HL-60/S4 treated with phorbol 12-myristate 13-acetate at 8.2 ng/mL for 4 days and 3 days (cell line): ENCODE measurements around the gene ERFE.

Source experiments
- in situ Hi-C: fragments of 300-500 bp; cut with MboI; formaldehyde crosslinking; loops from 2 replicates; pipeline ENCODE4 v1.15.0; 2022; ENCODE audit warnings: low sequenced_read_pairs

Gene ERFE

DNA sequence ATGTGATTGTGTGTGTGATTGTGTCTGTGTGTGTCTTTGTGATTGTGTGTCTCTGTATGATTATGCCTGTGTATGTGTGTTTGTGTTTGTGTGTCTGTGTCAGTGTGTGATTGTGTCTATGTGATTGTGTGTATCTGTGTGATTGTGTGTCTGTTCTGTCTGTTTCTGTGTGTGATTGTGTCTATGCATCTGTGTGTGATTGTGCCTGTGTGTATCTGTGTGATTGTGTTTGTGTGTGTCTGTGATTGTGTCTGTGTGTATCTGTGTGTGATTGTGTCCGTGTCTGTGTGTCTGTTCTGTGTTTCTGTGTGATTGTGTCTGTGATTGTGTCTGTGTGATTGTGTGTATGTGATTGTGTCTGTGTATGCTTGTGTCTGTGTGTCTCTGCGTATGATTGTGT lies 32.4 kb upstream of the ERFE start:
- in situ Hi-C loops: no loop called here

DNA sequence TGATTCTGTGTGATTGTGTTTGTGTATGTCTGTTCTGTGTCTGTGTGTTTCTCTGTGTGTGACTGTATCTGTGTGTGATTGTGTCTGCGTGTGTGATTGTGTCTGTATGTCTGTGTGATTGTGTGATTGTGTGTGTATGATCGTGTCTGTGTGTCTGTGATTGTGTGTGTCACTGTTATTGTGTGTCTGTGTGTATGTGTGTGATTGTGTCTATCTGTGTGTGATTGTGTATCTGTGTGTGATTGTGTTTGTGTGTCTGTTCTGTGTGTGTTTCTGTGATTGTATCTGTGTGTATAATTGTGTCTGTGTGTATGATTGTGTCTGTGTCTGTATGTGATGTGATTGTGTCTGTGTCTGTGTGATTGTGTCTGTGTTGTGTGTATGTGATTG lies 32.0 kb upstream of the ERFE start:
- in situ Hi-C loops: no loop called here

- in situ Hi-C loops: no loop called here
These were observed 31.4 kb upstream of the ERFE start for GRCh38 chr2:238127165-238128060.

- in situ Hi-C loops: no loop called here
These were observed 30.7 kb upstream of the ERFE start for GRCh38 chr2:238128061-238128440.

DNA sequence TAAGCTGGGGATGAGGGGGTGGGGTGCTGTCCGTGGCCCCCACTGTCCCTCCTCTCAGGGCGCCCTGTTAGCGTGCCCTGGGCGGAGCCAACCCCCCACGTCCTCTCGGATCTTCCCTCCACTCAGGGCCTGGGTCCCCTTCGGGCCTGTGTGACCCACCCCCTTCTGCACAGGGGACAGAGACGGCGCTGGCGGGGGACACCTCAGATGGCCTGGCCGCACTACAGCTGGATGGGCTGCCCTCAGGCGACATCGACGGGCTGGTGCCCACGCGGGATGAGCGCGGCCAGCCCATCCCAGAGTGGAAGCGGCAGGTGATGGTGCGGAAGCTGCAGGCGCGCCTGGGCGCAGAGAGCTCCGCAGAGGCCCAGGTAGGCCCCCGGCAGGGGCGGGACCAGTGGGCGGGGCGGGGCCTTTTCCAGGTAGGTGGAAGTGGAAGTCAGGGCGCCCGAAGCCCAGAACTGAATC lies 30.2 kb upstream of the ERFE start:
- in situ Hi-C loops: no loop called here

DNA sequence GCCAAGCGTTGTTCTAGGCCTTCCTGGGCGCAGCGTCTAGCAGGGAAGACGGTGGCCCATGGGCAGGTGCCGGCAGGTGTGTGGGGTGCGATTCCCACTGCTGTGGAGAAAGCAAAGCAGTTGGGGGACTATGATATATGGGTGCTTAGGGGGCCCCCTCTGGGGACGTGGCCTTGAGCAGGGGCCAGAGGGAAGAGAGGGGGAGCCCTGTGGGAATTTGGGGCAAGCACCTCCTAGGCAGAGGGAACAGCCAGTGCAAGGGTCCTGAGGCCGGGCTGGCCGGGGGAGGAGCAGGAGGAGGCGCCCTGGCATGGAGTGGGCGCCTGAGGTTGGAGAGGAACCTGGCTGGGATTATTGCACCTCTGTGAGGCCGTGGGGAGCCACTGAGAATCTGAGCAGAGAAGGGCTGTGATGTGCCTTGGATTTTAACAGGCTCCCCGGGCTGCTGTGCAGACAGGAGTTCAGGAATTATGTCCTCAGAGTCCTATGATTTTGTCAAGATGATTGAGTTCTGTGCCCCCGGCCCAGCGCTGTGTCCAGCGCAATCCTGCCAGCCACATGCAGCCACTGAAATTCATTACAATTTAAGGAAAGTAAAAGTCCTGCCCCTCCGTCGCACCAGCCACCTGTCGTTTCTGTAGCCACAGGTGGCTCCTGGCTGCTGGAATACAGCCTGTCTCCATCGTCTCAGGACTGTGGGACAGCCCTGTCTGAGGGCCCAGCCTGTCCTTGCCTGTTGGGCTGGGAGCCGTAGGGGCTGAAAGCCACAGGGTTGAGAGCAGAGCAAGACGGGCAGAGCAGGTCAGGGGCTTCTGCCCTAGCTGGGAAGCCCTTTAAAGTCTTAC lies 29.4 kb upstream of the ERFE start:
- in situ Hi-C loops: no loop called here

DNA sequence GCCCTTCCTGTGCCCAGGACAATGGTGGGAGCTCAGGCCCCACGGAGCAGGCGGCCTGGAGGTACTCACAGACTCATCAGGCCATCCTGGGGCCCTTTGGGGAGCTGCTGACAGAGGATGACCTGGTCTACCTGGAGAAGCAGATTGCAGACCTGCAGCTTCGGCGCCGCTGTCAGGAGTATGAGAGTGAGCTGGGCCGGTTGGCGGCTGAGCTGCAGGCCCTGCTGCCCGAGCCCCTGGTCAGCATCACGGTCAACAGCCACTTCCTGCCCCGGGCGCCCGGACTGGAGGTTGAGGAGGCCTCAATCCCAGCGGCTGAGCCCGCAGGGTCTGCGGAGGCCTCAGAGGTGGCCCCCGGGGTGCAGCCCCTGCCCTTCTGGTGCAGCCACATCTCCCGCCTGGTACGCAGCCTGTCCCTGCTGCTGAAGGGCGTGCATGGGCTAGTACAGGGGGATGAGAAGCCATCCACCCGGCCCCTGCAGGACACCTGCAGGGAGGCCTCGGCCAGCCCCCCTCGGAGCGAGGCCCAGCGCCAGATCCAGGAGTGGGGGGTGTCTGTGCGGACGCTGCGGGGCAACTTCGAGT lies 28.6 kb upstream of the ERFE start:
- in situ Hi-C loops: no loop called here

DNA sequence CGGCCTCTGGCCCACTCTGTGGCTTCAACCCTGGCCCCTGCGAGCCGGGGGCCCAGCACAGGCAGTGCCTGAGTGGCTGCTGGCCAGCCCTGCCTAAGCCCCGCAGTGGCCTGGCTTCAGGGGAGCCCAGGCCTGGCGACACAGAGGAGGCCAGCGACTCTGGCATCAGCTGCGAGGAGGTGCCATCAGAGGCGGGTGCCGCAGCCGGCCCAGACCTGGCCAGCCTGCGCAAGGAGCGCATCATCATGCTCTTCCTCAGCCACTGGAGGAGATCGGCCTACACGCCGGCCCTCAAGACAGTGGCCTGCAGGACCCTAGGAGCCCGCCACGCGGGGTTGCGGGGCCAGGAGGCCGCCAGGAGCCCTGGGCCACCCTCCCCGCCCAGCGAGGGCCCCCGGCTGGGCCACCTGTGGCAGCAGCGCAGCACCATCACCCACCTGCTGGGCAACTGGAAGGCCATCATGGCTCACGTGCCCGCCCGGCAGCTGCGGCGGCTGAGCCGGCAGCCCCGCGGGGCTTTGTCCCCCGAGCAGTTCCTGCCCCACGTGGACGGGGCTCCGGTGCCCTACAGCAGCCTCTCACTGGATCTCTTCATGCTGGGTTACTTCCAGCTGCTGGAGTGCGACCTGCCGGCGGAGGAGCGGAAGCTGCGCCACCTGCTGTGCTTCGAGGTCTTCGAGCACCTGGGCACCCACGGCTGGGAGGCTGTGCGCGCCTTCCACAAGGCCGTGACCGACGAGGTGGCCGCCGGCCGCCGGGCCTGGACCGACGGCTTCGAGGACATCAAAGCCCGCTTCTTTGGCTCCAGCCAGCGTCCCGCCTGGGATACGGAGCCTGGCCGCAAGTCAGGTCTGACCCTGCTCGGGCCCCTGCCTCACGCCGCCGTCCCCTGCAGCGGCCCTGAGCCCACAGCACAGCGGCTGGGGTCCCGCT lies 27.8 kb upstream of the ERFE start:
- in situ Hi-C loops: no loop called here

- in situ Hi-C loops: no loop called here
These were observed 26.9 kb upstream of the ERFE start for GRCh38 chr2:238131761-238132462.

- in situ Hi-C loops: no loop called here
These were observed 26.0 kb upstream of the ERFE start for GRCh38 chr2:238132463-238133450.

DNA sequence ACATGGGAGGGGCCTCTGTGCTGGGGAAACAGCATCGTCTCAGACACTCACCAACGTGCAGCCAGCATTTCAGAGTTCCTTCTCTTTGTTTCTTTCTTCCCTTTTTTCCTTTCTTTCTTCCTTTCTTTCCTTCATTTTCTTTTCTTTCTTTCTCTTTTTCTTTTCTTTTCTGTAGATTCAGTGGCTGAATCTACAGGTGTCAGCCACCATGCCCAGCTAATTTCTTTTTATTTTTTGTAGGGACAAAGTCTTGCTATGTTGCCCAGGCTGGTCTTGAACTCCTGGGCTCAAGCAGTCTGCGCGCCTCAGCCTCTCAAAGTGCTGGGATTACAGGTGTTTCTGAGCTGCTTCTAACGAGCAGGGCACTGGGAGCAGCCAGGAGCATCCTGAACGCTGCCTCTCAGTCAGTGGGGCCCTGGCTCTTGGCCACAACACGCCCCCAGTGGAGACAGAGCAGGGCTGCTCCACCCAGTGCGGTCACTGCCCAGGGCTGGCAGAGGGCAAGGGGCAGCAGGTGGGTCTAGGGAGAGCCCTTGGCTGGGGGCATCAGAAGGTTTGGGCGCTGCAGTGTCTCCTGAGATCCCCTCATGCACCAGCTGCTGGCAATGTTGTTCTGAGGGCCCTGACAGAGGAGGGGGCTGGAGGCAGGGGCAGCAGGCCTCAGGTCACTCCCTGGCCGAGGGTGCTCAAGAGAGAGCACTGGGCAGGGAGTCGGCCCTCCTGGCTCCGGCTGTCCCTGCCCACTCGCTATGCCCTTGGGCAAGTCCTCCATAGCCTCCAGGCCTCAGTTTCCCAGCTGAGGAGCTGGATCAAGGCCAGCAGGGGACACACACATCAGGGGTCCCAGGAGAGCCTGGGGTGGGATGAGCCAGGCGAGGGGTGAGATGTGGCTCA lies 25.0 kb upstream of the ERFE start:
- in situ Hi-C loops: no loop called here

- in situ Hi-C loops: no loop called here
These were observed 24.4 kb upstream of the ERFE start for GRCh38 chr2:238134393-238134785.

DNA sequence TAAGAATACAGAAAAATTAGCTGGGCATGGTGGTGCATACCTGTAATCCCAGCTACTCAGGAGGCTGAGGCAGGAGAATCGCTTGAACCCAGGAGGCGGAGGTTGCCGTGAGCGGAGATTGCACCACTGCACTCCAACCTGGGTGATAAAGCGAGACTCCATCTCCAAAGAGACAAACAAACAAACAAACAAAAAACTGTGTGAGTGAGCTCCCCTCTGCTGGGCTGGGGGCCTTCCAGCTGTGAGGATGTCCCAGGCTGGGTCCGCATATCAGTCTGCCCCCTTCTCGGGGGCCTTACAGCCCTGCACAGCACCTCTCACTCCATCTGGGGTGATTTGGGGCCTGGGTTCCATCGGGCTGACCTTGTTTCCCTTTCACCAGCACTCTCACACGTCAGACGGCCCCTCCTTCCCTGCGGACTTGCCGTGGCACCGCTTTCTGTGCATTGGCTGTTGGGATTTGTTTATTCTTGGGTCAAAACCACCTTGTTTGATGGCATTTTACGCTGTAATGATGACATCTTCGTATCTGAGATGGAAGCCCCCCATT lies 23.1 kb upstream of the ERFE start:
- in situ Hi-C loops: no loop called here

- in situ Hi-C loops: no loop called here
These were observed 21.8 kb upstream of the ERFE start for GRCh38 chr2:238136820-238137537.

- in situ Hi-C loops: no loop called here
These were observed 20.9 kb upstream of the ERFE start for GRCh38 chr2:238137885-238138284.

GRCh38 chr2:238138331-238139195 lies 20.2 kb upstream of the ERFE start, which contains the start of gene KLHL30:
Gene KLHL30 (plus strand): TSS chr2:238138668. CDS start chr2:238140755, 2,087 bp downstream.
- in situ Hi-C loops: no loop called here
